Measurements from ENCODE around the gene PJA2. TPM values are rescaled to one million over a fixed set of nuclear protein-coding genes. Genes with fewer than 3 reads are reported as not detected.

Gene PJA2
- total RNA-seq, 4 donors from 2014 or later: 95.4 to 159 (median 134) TPM

- 78 to 82% methylated on average over 2 of the region's 2 CpGs for WGBS, 2 donors
Observed at GRCh38 chr5:109388407-109388806, 21.4 kb downstream of the PJA2 start.

DNA sequence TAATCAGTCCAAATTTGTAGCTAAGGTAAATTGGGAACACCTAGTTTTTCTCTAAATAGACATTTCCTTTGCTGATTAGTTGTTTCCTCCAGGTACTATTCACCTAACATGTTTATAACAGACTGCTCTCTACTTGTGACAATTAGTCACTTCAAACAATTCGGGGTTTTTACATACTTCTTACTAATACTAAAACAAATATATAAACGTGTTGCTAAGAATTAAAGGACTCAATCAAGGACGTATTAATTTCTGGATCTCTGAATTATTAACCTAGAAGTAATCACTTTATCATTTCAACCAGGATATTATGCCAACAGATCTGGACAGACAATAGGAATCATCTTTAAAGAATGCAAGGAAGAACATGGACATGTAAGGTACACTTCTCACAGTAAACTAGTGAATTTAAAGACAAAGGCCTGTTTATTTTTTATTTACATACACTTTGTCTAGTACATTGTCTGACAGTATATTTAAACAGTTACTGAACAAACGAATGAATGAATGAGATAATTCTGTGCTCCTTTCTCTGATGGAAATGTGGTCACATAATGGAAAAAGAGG lies 22.3 kb downstream of the PJA2 start:
- H3K36me3 ChIP-seq: peaks cover 0 to 2% (median 0%) of the 10 kb centered on the region in 3 donors
- no peak for TF ChIP-seq EP300 (IDR thresholded peaks at IDR 0.05)
- no peak for TF ChIP-seq POLR2A (IDR thresholded peaks at IDR 0.05)
- TF ChIP-seq, protein P1, sequence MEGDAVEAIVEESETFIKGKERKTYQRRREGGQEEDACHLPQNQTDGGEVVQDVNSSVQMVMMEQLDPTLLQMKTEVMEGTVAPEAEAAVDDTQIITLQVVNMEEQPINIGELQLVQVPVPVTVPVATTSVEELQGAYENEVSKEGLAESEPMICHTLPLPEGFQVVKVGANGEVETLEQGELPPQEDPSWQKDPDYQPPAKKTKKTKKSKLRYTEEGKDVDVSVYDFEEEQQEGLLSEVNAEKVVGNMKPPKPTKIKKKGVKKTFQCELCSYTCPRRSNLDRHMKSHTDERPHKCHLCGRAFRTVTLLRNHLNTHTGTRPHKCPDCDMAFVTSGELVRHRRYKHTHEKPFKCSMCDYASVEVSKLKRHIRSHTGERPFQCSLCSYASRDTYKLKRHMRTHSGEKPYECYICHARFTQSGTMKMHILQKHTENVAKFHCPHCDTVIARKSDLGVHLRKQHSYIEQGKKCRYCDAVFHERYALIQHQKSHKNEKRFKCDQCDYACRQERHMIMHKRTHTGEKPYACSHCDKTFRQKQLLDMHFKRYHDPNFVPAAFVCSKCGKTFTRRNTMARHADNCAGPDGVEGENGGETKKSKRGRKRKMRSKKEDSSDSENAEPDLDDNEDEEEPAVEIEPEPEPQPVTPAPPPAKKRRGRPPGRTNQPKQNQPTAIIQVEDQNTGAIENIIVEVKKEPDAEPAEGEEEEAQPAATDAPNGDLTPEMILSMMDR (IDR thresholded peaks at IDR 0.05): no peak
- WGBS, 2 donors: 80 to 81% methylated on average over 4 of the region's 4 CpGs
- no peak overlapping the region for H3K27ac ChIP-seq
- H3K4me3 ChIP-seq: no peak overlapping the region
- no peaks in the 10 kb centered on the region for H3K27me3 ChIP-seq
- peaks cover 0 to 54% (median 7%) of the 10 kb centered on the region in 4 donors for H3K4me1 ChIP-seq
- DNase-seq (ENCODE audit: low spot score in 2 of 2): no peak
- no peaks in the 10 kb centered on the region for H3K9me3 ChIP-seq

More at GRCh38 chr5:109388407-109388806, 21.4 kb downstream of the PJA2 start:
- TF ChIP-seq EP300 (IDR thresholded peaks at IDR 0.05): no peak
- TF ChIP-seq, protein P1 (IDR thresholded peaks at IDR 0.05): no peak
- TF ChIP-seq POLR2A (IDR thresholded peaks at IDR 0.05): no peak
- Histone ChIP-seq H3K9me3 (no peaks in the 10 kb centered on the region), H3K4me3 (no peak overlapping the region), H3K27me3 (no peaks in the 10 kb centered on the region), H3K27ac (no peak overlapping the region), H3K36me3 (no peaks in the 10 kb centered on the region), H3K4me1 (peaks cover 0 to 62% (median 7%) of the 10 kb centered on the region in 4 donors)
- no peak for DNase-seq (ENCODE audit: low spot score in 2 of 2)

GRCh38 chr5:109378095-109378494 lies 31.7 kb downstream of the PJA2 start:
- Histone ChIP-seq H3K4me1 (peaks cover 0 to 44% (median 5%) of the 10 kb centered on the region in 4 donors), H3K9me3 (no peaks in the 10 kb centered on the region), H3K36me3 (peaks cover 0 to 48% (median 3%) of the 10 kb centered on the region in 3 donors), H3K27me3 (no peaks in the 10 kb centered on the region), H3K4me3 (no peak overlapping the region), H3K27ac (no peak overlapping the region)
- WGBS, 2 donors: 98 to 100% methylated on average over 2 of the region's 2 CpGs
- TF ChIP-seq, protein P1 (IDR thresholded peaks at IDR 0.05): no peak
- TF ChIP-seq POLR2A (IDR thresholded peaks at IDR 0.05) (no peak), EP300 (IDR thresholded peaks at IDR 0.05) (no peak)
- DNase-seq (ENCODE audit: low spot score in 2 of 2): no peak

GRCh38 chr5:109374625-109375024 lies 35.1 kb downstream of the PJA2 start:
- Histone ChIP-seq H3K9me3 (no peaks in the 10 kb centered on the region), H3K27ac (no peak overlapping the region), H3K27me3 (no peaks in the 10 kb centered on the region), H3K4me3 (no peak overlapping the region), H3K36me3 (peaks cover 0 to 25% (median 3%) of the 10 kb centered on the region in 3 donors), H3K4me1 (peaks cover 0 to 63% (median 5%) of the 10 kb centered on the region in 4 donors)
- no peak for DNase-seq (ENCODE audit: low spot score in 2 of 2)
- TF ChIP-seq POLR2A (IDR thresholded peaks at IDR 0.05) (no peak), EP300 (IDR thresholded peaks at IDR 0.05) (no peak)
- TF ChIP-seq, protein P1 (IDR thresholded peaks at IDR 0.05): no peak

GRCh38 chr5:109373932-109374331 lies 35.8 kb downstream of the PJA2 start:
- Histone ChIP-seq H3K27ac (no peak overlapping the region), H3K4me1 (peaks cover 0 to 63% (median 5%) of the 10 kb centered on the region in 4 donors)

More at GRCh38 chr5:109373932-109374331, 35.8 kb downstream of the PJA2 start:
- Histone ChIP-seq H3K9me3 (peaks cover 0 to under 1% (median 0%) of the 10 kb centered on the region in 4 donors), H3K36me3 (peaks cover 0 to 26% (median 3%) of the 10 kb centered on the region in 3 donors), H3K27me3 (no peaks in the 10 kb centered on the region), H3K4me3 (no peak overlapping the region)
- DNase-seq (ENCODE audit: low spot score in 2 of 2): no peak
- TF ChIP-seq, protein P1 (IDR thresholded peaks at IDR 0.05): no peak
- no peak for TF ChIP-seq EP300 (IDR thresholded peaks at IDR 0.05)
- no peak for TF ChIP-seq POLR2A (IDR thresholded peaks at IDR 0.05)

Measured in tibial nerve (tissue), 4 donors.